ENCODE measurements around the gene CCL4.

DNA sequence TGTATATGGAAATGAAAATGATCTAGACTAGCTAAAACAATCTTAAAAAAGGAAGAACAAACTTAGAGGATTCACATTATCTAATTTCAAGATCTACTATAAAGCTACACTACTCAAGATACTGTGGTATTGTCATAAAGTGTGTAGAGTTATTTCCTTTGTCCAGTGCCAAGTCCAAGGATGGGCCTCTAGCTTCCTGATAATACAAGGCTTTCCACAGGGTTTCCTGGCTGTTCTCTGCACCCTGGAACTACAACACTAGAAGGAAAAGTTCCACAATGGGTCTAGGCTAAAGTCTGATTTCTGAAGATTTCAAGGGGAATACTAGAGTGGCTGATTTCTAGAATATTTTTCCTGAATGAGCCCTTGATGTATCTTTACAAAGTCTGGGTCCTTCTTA is 38.6 kb downstream of the CCL4 start:
- TF ChIP-seq POLR2AphosphoS5 (IDR thresholded peaks at IDR 0.05; ENCODE audit: low read depth, low read length) (no peak), TAF1 (IDR thresholded peaks at IDR 0.05; ENCODE audit: borderline replicate concordance, insufficient read depth, low read length) (no peak), FOXP2 (optimal IDR thresholded peaks at IDR 0.05; ENCODE audit: borderline replicate concordance, extremely low read depth, extremely low read length, insufficient read depth) (no peak), SIN3A (IDR thresholded peaks at IDR 0.05; ENCODE audit: borderline replicate concordance, insufficient read depth, low read length) (no peak)
- TF ChIP-seq, protein P1, sequence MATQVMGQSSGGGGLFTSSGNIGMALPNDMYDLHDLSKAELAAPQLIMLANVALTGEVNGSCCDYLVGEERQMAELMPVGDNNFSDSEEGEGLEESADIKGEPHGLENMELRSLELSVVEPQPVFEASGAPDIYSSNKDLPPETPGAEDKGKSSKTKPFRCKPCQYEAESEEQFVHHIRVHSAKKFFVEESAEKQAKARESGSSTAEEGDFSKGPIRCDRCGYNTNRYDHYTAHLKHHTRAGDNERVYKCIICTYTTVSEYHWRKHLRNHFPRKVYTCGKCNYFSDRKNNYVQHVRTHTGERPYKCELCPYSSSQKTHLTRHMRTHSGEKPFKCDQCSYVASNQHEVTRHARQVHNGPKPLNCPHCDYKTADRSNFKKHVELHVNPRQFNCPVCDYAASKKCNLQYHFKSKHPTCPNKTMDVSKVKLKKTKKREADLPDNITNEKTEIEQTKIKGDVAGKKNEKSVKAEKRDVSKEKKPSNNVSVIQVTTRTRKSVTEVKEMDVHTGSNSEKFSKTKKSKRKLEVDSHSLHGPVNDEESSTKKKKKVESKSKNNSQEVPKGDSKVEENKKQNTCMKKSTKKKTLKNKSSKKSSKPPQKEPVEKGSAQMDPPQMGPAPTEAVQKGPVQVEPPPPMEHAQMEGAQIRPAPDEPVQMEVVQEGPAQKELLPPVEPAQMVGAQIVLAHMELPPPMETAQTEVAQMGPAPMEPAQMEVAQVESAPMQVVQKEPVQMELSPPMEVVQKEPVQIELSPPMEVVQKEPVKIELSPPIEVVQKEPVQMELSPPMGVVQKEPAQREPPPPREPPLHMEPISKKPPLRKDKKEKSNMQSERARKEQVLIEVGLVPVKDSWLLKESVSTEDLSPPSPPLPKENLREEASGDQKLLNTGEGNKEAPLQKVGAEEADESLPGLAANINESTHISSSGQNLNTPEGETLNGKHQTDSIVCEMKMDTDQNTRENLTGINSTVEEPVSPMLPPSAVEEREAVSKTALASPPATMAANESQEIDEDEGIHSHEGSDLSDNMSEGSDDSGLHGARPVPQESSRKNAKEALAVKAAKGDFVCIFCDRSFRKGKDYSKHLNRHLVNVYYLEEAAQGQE (IDR thresholded peaks at IDR 0.05; ENCODE audit: insufficient read depth in 1 of 2, low read depth in 2 of 2, low read length in 2 of 2) = no peak

All from PFSK-1 (cell line).